Mesothelial cell of epicardium (in vitro differentiated cells): ENCODE measurements around the gene PRDM2. TPM values are rescaled to one million over a fixed set of nuclear protein-coding genes. Genes with fewer than 3 reads are reported as not detected.
A peak's percentile ranks its signal among the peaks of the same experiment; 100 is the strongest.
"Not testable (repeated sequence)": the region's sequence is repeated elsewhere in the genome, so short reads cannot be mapped to it uniquely, and the experiment has no call there.

Experiments used
- DNase-seq, 2 experiments: peaks; one replicate each; pipeline ENCODE4 v3.0.0; 2021; ENCODE audit warnings: low spot score in 2 of 2; ENCODE audit not compliant: unreplicated experiment in 2 of 2
- H3K27ac Mint-ChIP-seq: 2 replicates; pipeline ENCODE4 v1.8.0; 2021; ENCODE audit warnings: mixed read lengths
- H3K27me3 Mint-ChIP-seq: 2 replicates; pipeline ENCODE4 v1.8.0; 2021; ENCODE audit warnings: low read depth, mixed read lengths
- H3K36me3 Mint-ChIP-seq: 2 replicates; pipeline ENCODE4 v1.8.0; 2021; ENCODE audit warnings: mixed read lengths
- H3K4me1 Mint-ChIP-seq: 2 replicates; pipeline ENCODE4 v1.8.0; 2021; ENCODE audit warnings: mixed read lengths
- H3K4me3 Mint-ChIP-seq: 2 replicates; pipeline ENCODE4 v1.8.0; 2021; ENCODE audit warnings: mild to moderate bottlenecking, moderate library complexity, mixed read lengths
- H3K9me3 Mint-ChIP-seq: 2 replicates; pipeline ENCODE4 v1.8.0; 2021; ENCODE audit warnings: mixed read lengths
- total RNA-seq: library from RNA; stranded (reverse); gene quantifications from 3 replicates; pipeline ENCODE4 v1.2.1, GENCODE V29; 2021
- TF ChIP-seq, protein P1 (sequence below): fragments of 200-600 bp; sonication (generic); IDR thresholded peaks from one replicate; pipeline ENCODE4 v1.5.0; 2021; ENCODE audit warnings: antibody characterized with exemption; ENCODE audit not compliant: unreplicated experiment

The PRDM2 gene
- total RNA-seq, 1 donor from 2014 or later: 61.6 TPM

DNA sequence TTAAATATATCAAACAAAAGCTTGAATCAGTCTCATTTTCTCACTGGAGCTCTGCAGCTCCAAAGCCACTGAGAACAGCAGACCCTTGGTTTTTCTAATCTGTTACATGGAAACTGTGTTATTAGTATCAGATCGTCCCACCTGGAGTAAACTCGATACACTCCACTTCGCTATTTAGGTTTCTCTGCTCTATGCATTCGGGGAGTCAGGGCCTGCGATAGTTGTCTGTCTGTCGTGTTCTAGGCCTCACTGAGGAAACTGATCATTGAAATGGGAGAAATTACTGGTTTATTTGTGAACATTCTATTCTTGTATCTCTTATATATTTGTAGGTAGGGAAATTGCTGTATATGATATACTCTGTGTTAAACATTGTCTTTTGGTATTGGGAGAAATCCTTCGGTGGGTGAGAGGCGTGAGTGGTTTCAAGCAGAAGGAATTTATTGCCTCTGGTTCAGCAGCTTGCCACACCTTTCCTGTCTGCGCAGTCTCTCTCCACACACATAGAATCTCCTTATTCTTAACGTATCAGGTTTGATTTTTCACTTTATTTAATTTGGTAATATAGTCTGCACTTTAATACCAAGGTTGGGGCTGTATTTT, 8.5 kb downstream of the PRDM2 start:
- no peaks in the 10 kb centered on the region for H3K27me3 Mint-ChIP-seq
- TF ChIP-seq, protein P1, sequence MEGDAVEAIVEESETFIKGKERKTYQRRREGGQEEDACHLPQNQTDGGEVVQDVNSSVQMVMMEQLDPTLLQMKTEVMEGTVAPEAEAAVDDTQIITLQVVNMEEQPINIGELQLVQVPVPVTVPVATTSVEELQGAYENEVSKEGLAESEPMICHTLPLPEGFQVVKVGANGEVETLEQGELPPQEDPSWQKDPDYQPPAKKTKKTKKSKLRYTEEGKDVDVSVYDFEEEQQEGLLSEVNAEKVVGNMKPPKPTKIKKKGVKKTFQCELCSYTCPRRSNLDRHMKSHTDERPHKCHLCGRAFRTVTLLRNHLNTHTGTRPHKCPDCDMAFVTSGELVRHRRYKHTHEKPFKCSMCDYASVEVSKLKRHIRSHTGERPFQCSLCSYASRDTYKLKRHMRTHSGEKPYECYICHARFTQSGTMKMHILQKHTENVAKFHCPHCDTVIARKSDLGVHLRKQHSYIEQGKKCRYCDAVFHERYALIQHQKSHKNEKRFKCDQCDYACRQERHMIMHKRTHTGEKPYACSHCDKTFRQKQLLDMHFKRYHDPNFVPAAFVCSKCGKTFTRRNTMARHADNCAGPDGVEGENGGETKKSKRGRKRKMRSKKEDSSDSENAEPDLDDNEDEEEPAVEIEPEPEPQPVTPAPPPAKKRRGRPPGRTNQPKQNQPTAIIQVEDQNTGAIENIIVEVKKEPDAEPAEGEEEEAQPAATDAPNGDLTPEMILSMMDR: no peak
- peaks cover 33% of the 10 kb centered on the region for H3K4me1 Mint-ChIP-seq
- no peaks in the 10 kb centered on the region for H3K36me3 Mint-ChIP-seq
- peak overlapping the region; percentile 27 for H3K27ac Mint-ChIP-seq
- H3K4me3 Mint-ChIP-seq: no peak overlapping the region
- no peaks in the 10 kb centered on the region for H3K9me3 Mint-ChIP-seq
- no peak for DNase-seq

DNA sequence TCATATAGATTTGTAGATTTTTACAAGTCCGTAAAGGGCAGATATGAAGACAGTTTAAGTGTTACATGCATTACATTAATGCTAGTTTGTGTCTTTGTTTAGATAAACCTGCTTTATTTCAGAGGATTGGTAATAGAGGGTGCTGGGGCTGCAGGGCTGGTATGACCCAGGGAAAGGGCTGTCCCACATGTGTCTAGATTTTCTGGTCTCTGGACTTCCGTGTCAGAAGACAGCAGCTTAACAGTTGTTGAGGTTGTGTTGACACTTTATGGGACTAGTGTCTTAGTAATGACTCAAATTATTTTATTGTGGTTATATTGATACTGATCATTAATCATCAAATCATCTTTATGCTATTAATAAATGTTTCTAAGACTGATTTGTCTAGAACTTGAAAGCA, 10.1 kb downstream of the PRDM2 start:
- H3K4me1 Mint-ChIP-seq: peaks cover 24% of the 10 kb centered on the region
- no peak for DNase-seq
- no peak overlapping the region for H3K27ac Mint-ChIP-seq
- no peak overlapping the region for H3K4me3 Mint-ChIP-seq
- TF ChIP-seq, protein P1: no peak
- H3K9me3 Mint-ChIP-seq: no peaks in the 10 kb centered on the region
- no peaks in the 10 kb centered on the region for H3K27me3 Mint-ChIP-seq
- H3K36me3 Mint-ChIP-seq: no peaks in the 10 kb centered on the region

DNA sequence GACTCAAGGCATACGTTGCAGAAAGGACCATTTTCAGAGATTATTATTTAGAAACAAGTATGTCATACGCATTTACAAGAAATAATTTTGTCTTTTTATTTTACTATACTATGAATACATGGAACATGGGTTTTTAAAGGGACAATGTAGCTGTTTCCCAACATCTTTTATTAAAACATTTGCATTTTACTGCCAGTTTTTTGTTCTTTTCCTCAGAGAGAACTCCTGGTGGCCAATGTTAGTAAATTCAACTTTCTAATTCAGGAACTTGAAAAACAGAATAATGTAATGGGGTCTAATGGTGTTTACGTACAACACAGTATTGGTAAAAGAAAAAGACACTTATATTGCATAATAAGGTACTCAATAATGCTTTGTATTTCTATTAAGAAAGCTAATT, 14.9 kb downstream of the PRDM2 start:
- DNase-seq: no peak
- H3K27ac Mint-ChIP-seq: no peak overlapping the region
- peaks cover 6% of the 10 kb centered on the region for H3K4me1 Mint-ChIP-seq
- no peaks in the 10 kb centered on the region for H3K9me3 Mint-ChIP-seq
- no peaks in the 10 kb centered on the region for H3K36me3 Mint-ChIP-seq
- H3K27me3 Mint-ChIP-seq: no peaks in the 10 kb centered on the region
- H3K4me3 Mint-ChIP-seq: no peak overlapping the region
- TF ChIP-seq, protein P1: peak; percentile 67

DNA sequence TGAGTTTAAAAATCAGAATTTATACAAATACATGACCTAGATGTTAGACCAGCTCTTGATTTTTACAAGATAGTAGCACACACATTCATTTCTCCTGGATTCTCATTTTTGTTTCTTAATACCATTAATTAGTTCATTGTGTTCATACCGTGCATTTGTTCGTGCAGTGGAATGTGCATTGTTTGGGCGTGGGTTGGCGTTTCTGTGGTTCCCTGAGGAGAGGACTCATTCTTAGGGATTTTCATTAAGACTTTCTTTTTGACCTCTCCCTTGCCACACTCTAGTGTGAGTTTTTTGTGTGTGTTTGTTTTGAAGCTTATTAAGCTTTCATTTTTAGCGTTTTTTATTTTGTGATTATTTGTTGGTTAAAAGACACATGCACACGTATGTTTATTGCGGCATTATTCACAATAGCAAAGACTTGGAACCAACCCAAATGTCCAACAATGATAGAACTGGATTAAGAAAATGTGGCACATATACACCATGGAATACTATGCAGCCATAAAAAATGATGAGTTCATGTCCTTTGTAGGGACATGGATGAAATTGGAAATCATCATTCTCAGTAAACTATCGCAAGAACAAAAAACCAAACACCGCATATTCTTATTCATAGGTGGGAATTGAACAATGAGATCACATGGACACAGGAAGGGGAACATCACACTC, 15.8 kb downstream of the PRDM2 start:
- not testable (repeated sequence) for H3K27me3 Mint-ChIP-seq, H3K36me3 Mint-ChIP-seq, H3K27ac Mint-ChIP-seq, H3K9me3 Mint-ChIP-seq, H3K4me1 Mint-ChIP-seq, H3K4me3 Mint-ChIP-seq, DNase-seq

DNA sequence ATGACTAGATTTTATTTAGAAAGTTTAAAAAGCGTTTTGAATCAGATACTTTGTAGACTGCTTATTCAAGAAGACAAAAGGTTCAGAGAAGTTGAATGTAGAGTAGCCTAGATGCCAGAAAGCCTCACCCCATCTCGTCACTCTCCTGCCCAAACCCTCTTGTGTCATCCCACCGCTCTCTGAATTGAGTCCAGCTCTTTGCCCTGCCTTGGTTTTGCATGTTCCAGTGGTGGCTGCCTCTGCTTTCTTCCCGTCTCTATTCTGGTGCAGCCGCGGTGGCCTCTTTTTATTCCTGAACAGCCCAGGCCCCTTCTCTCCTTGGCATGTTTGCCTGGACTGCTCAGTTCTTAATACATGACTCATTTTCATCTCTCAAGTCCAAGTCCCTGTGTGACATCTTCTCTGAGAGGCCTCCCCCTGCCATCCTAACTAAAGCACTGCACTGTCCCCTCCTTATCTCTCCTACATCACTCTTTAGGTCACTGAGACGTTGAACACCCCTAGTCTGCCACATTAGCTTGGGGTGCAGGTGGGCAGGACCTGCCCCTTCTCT, 22.9 kb downstream of the PRDM2 start:
- Mint-ChIP-seq H3K4me3 (no peak overlapping the region), H3K4me1 (peaks cover 3% of the 10 kb centered on the region), H3K36me3 (no peaks in the 10 kb centered on the region), H3K9me3 (no peaks in the 10 kb centered on the region), H3K27me3 (no peaks in the 10 kb centered on the region), H3K27ac (no peak overlapping the region)
- no peak for DNase-seq
- TF ChIP-seq, protein P1: no peak

DNA sequence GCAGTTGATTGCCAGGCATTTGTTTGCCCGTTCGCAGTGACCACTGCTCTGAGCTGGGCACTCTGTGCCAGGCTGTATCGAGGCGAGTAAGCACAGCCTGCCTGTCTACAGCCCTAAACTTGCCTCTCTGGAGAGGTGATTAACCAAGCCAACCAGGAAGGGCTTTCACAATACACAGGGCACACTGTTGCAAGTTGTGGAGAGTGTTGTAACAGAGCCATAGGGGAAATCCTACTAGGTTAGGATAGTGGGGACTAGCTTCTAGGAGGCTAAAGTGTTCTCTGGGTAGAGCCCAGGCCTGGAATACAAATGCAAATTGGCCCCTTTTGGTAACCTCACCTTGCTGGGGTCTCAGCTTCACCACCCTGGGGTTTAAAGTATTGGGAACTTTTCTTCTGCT, 23.8 kb downstream of the PRDM2 start:
- H3K27me3 Mint-ChIP-seq: no peaks in the 10 kb centered on the region
- no peak for DNase-seq
- H3K4me1 Mint-ChIP-seq: peaks cover 12% of the 10 kb centered on the region
- H3K36me3 Mint-ChIP-seq: no peaks in the 10 kb centered on the region
- H3K4me3 Mint-ChIP-seq: no peak overlapping the region
- TF ChIP-seq, protein P1: no peak
- H3K27ac Mint-ChIP-seq: no peak overlapping the region
- no peaks in the 10 kb centered on the region for H3K9me3 Mint-ChIP-seq
